Measurements from ENCODE around the gene KRTAP10-5.
"Not testable (repeated sequence)": the region's sequence is repeated elsewhere in the genome, so short reads cannot be mapped to it uniquely, and the experiment has no call there.

The KRTAP10-5 gene

DNA sequence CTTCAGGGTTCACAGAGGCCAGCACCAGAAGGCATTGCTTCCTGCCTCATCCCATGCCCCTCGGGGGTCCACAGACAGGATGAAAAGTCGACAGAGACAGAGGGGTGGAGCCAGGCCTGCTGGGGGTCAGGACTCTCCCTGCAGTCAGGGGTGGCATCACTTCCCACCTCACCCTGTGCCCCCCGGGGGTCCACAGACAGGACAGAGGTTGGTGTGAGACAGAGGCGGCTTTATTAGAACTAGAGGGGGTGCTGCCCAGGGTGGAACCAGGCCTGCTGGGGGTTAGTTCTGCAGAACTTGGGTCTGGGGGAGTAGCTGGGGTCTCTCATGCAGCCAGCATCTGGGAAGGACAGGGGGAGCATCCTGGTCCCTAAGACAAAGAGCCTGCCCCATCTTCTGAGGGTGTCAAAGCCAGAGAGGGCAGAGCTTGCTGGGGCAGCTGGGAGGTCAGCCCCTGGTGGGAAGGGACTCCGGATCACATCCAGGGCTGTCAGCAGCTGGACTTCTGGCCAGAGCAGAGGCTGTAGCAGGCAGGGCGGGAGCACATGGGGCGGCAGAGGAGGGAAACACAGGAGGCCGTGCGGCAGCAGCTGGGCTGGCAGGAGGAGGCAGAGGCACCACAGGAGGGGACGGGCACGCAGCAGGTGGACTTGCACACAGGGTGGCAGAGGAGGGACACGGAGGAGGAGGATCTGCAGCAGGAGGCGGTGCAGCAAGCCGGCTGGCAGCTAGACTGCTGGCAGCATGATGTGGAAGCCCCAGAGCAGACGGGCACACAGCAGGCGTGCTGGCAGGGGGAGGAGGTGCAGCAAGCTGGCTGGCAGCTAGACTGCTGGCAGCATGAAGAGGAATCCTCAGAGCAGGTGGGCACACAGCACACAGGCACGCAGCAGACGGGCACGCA lies 10.7 kb upstream of the KRTAP10-5 start:
- DNase-seq, result not testable (repeated sequence)

DNA sequence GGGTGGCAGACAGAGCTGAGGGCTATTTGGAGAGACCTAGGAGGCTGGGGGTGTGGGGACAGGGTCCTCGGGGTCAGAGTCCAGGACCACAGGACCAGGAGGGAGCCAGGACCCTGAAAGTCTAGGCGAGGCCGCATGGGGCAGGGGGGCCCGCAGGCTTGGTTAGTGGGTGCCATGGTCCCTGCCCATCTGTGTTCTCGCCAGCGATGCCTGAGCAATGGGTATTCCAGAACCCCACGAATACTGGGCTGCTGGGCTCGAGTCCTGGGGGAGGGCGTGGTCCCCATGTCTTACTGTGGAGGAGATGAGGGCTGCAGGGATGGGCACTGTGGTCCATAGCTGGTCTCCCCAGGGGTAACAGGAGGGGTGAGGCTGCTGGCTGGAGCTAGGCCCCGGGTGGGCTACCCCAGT lies 9.9 kb upstream of the KRTAP10-5 start:
- no peak for DNase-seq

DNA sequence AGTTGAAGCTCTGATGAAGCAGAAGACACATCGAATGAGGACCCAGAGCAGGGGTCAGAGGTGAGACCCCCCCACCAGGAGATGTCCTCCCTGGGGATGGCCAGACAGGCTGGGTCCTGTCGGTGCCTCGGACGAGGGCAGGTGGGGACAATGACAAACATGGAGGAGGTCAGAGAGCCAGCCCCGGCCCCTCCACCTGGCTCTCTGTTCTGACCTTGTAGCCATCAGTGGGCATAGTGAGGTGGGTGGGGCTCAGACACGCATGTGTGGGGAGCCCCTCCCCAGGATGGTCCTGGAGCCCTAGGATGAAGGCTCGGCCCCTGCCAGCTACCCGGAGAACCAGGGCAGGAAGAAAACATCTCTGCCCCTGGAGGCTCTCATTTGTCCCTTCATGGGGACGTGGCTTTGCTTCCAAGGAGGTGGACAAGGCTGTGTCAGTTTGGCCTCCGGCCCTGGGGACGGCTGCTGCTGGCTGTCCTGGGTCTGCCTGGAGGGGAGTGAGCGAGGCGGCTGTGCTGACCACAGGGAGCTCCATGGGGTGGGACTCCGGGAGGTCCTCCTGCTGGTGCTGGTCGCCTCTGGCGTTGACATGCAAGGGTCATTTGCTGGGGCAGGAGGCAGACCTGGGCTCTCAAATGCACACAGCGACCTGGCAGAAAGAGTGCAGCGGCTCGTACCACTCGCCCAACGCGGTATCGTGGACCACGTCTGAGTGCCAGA lies 9.3 kb upstream of the KRTAP10-5 start:
- DNase-seq, result no peak

DNA sequence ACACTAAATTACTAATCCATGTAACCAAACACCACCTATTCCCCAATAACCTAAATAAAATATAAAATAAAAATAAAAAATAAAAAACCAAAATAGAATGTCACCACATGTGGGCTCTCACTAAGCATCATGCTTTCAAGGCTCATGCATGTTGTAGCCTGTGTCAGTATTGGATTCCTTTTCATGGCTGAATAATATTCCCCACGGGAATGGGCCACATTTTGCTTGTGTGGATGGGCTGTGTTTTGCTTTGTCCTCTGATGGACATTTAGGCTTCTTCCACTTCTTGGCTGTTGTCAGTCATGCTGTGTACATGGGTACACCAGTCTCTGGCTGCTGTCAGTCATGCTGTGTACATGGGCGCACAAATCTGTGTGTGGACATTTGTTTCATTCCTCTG lies 8.7 kb upstream of the KRTAP10-5 start:
- no peak for DNase-seq

DNA sequence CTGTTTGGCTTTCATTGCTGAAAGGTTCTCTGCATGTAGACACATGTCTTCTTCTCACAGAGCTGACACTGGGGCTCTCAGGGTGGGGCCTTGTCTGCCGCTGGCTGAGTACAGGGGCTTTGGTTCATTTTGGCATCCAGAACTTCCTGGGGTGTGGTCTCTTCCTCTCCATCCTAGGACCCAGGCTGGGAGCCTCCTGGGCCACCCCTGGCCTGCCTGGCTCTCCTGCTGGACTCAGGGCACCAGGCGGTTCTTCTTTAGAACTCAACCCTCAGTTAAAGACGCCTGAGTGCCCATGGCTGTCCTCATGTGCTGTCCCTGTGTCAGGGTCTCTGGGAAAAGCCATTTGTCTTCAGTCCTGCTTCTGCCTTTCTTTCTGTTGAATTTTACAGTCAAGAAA lies 5.5 kb upstream of the KRTAP10-5 start:
- no peak for DNase-seq

DNA sequence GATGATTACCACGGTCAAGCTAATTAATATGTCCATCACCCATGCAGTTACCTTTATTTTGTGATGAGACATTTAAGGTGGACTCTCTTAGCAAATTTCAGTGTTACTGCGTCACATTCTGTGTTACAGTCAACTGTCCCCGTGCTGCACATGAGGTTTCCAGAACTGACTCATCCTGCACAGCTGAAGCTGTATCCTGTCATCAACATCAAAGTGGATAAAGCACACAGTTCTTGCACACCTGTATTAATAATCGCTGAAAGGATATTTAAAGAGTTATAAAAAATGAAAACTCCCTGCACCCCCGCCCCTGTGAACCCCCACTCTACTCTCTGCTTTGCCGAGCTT lies 3.4 kb upstream of the KRTAP10-5 start:
- DNase-seq, result no peak

DNA sequence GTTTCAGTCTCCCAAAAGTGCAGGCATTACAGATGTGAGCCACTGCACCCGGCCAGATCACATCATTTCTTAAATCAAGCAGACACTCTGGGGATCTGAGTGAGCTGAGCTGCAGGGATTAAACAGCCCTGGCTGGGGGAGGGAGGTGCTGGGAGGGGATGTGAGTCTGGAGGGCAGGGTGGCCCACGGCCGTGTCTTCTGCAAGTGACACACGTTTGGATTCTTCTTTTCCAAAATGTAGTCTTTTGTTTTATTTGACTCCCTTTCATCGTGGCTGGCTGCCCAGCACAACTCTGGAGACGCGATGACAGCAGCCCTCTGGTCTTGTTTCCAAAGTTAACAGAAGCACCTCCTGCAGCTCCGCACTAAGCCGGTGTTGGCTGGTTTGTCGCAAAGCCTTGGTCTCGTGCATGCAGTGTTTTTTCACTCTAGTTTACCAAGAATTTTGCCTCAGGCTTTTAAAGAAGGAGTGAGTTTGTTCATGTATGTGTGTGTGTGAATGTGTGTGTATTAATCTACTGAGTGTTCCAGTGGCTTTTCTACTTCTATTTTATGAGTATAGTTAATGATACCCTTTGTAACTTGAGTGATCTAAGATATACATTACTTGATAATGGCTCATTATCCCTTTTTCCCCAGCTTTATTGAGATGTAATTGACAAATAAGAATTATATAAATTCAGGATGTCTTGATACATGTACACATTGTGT lies 2.8 kb upstream of the KRTAP10-5 start:
- no peak for DNase-seq

DNA sequence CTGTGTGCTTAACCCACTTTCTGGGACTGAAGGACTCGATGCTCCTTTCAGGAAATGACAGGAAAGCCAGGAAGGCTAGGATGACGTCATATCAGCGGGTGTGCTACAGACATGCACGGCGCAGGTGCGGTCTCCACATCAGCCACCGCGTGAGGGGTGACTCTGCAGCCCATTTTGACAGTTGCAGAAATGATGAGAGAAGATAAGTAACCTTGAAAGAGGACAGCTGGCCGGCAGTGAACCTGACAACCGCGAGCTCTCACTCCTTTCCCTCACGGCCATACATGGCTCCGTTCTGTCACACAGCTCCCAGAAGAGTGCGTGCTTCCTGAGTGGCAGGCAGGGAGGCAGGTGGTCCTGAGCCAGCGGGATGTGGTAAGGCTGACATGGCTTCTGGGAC lies 1.7 kb upstream of the KRTAP10-5 start:
- DNase-seq, result no peak

DNA sequence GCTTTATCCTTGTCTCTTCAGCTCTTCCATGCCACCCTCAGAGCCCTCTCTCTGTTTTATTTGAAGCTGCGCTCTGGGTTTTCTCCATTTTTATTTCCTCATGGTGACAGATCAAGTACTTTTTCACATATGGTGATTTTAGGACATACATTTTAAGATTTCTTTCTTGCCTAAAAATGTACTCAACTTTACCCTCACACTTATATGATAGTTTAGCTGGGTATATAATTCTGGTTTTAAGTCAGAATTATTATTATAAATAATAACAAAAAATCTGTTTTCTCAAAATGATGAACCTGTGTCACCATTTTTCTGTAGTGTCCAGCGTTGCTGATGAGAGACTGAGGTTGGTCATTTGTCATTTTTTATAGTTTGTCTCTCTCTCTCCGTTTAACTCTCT lies 754 bp upstream of the KRTAP10-5 start:
- DNase-seq, result no peak

DNA sequence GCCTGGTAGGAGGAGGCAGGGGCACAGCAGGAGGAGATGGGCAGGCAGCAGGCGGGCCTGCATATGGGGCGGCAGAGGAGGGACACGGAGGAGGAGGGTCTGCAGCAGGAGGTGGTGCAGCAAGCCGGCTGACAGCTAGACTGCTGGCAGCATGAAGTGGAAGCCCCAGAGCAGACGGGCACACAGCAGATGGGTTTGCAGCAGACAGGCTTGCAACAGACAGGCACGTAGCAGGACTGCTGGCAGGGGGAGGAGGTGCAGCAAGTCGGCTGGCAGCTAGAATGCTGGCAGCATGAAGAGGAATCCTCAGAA lies 615 bp downstream of the KRTAP10-5 start:
- DNase-seq, result no peak

DNA sequence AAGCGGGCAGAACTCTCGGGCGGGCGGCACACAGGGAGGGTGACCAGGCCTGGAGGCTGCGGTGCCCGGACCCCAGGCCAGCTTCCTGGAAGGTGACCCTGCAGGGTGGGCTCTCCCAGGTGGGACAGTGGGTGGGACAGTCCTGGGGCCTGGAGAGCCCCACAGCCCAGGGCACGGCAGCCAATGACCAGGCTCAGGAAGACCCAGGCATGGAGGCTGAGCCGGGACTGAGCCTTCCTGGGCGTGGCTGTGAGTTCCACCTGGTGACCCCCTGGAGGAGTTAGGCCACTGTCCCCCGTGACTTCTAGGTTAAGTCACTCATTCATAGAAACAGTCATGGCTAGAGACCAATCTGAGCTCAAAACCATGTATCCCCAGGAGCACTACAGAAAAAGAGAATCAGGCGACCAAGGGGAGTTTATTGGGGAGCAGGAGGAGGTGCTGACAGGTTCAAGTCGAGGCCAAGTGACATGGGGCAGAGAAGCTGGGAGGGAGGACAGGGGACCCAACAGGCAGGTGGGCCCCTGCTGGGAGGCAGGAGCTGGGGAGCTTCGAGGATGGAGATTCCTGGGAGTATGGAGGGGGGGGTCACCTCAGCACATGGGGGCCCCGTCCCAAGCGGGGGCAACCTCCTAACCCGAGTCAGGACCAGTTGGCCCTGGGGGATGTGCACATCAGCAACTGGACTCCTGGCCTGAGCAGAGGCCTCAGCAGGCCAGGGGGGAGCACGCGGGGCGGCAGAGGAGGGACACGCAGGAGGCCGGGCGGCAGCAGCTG lies 1.2 kb downstream of the KRTAP10-5 start:
- no peak for DNase-seq

DNA sequence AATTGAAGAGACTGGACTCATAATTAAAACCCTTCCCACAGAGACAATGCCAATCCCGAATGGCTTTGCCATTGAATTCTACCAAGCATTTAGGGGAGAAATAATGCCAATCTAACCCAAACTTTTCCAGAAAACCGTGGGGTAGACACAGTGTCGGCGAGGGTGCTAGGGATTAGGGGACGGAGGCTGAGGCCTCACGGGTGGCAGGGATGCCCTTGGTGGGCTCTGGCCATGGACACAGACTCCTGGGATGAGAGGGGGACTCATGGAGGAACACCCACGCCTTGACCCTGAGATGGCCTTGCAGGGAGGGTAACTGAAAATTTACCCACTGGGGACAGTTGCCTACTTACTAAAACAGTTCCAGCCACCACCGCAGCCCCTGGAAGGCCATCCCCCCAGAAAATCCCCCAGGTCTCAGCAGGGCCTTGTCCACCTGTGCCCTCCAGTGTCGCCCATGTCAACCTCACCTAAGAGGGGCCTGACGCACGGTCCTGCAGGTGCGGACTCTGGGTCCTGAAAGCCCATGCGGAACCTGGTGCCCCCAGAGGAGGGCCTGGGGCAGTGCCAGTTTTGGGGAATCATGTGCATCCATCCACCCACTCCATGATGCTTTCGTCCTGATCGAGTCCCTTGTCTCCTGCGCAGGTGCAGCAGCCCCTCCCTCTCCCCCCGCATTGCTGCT lies 1.9 kb downstream of the KRTAP10-5 start:
- DNase-seq, result no peak

DNA sequence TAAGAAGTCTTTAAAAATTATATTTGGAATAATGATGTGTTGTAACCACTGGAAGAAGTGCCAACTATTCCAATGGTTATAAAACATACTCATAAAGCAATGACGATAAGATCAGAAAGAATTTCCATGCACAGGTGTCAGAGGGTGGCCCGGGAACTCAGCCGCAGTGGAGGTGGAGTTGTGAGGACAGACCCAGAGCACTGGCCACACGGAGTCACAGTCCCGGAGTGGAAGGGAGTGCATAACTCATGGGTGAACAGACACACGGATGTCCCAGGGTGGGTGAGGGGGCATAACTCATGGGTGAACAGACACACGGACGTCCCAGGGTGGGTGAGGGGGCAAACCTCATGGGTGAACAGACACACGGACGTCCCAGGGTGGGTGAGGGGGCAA lies 4.4 kb downstream of the KRTAP10-5 start:
- no peak for DNase-seq

DNA sequence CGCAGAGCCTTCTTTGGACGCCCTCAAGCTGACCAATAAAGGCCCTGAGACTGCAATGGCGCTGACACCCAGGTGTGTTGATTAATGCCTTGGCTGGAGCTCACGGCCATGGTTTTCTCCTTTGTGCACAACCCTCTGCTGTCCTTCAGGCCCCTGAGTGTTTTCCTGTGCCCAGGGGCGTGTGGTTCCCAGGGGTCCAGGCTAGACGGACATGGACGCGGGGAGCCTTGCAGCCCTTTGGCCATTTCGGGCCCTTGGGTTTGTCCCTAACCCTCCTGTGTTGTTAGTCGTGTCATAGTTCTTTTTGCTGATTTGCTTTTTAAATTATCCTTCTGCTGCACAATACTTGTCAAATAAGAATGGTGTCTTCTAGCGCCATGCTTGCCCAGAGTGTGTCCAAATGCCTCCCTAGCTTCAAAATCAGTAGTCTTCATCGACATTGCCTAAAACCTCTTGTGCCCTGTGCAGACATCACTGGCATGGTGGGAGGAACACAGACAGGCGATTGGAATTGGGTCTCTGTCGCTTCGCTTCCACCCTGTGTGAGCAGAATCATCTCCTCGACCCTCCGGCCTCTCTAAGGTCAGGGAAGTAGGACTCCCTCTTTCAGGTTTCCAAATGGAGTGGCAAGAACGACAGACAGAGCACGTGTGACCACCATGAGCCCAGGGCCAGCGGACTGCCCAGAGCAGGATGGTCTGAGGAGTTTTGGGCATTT lies 4.9 kb downstream of the KRTAP10-5 start:
- no peak for DNase-seq

DNA sequence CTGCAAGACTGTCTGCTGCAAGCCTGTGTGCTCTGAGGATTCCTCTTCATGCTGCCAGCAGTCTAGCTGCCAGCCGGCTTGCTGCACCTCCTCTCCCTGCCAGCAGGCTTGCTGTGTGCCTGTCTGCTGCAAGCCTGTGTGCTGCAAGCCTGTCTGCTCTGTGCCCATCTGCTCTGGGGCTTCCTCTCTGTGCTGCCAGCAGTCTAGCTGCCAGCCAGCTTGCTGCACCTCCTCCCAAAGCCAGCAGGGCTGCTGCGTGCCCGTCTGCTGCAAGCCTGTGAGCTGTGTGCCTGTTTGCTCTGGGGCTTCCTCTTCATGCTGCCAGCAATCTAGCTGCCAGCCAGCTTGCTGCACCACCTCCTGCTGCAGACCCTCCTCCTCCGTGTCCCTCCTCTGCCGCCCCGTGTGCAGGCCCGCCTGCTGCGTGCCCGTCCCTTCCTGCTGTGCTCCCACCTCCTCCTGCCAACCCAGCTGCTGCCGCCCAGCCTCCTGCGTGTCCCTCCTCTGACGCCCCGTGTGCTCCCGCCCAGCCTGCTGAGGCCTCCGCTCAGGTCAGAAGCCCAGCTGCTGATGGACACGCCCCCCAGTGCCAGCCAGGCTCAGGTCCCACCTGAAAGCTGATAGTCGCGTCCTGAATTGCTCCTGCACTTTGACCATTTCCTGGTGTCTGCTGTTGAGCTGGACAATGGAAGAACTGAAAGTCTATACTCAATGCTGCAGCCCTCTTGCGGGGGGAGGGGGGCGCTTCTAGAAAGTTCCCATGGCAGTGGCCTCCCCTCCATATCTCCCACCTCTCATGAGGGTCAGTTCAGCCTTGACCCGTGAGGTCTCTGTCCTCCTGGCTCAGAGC lies 5.7 kb downstream of the KRTAP10-5 start:
- DNase-seq, result no peak

DNA sequence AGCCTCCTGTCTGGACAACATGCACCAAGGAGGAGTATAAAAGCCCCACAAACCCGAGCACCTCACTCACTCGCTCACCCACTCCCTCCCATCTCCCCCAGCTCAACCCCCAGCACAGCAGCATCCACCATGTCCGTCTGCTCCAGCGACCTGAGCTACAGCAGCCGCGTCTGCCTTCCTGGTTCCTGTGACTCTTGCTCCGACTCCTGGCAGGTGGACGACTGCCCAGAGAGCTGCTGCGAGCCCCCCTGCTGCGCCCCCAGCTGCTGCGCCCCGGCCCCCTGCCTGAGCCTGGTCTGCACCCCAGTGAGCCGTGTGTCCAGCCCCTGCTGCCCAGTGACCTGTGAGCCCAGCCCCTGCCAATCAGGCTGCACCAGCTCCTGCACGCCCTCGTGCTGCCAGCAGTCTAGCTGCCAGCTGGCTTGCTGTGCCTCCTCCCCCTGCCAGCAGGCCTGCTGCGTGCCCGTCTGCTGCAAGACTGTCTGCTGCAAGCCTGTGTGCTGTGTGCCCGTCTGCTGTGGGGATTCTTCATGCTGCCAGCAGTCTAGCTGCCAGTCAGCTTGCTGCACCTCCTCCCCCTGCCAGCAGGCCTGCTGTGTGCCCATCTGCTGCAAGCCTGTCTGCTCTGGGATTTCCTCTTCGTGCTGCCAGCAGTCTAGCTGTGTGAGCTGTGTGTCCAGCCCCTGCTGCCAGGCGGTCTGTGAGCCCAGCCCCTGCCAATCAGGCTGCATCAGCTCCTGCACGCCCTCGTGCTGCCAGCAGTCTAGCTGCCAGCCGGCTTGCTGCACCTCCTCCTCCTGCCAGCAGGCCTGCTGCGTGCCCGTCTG lies 6.6 kb downstream of the KRTAP10-5 start, which contains the start of gene KRTAP10-4:
Gene KRTAP10-4 (plus strand): TSS at position 100 of the 827 bp plus-strand sequence. CDS start 30 bp downstream, at position 130.
- not testable (repeated sequence) for DNase-seq

DNA sequence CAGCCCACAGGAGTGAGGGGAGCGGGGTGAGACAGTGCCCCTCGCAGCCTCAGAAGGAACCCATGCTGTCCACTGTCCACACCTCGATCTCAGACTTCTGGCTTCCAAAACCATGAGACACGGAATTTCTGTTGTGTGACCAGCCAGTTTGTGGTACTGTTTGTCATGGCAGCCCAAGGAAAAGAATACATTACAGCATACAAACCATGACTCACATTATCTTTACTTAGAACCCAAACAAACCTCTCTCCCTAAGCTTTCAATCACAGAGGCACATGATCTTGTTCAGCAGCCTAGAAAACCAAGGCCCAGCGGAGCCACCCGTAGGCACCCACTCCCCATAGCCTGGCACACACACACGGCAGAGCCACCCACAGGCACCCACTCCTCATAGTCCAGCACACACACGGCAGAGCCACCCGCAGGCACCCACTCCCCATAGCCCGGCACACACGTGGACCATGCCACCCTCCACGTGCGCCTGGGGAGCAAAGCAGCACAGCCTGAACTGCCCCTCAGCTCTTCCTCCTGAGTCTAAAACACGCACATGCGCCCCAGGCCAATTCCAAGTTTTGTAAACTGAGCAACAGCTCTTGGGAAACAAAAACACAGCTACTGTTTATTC lies 7.3 kb downstream of the KRTAP10-5 start:
- no peak for DNase-seq

DNA sequence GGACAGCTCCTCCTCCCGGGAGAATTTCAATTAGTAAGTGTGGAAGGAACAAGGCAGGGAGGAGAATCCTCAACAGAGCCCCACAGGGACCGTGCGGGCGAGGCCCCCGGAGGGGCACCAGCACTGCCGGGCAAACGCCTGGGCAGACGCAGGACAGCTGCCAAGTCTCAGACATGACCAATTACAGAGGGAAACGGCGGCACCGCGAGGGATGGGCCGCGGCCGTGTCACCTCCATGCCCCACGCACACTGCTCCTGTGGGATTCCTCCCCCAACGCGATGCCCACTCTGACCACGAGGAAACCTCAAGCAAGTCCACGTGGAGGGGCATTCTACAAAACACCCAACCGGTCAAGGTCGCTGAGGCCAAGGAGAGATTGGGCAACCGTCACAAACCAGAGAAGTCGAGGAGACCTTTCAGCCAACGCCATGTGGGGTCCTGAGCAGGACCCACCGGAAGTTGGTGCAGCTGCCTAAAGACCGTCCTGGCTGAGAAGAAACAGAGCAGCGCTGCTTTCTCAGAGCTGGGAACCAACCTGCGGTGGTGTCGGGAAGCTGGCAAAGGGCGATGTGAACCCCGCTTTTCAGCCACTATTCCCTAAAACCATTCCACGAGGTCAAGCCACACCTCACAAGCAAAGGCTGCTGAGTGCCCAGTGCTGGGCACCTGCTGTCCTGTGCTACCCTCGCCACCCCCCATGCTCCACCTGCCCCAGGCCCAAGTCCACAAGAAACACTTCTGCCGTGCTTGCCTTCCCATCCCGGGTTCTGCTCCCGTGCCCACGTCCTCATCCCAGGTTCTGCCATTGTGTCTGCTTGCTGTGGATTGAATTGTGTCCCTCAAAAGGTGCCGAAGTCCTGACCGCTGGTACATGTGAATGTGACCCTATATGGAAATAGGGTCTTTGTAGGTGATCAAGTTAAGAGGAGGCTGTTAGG lies 8.3 kb downstream of the KRTAP10-5 start:
- DNase-seq, result no peak

All from suppressor macrophage treated with lipopolysaccharide for 1 hour (primary cell).